WTC11 (cell line): ENCODE data around the gene SSBP2. TPM values are rescaled to one million over a fixed set of nuclear protein-coding genes. Genes with fewer than 3 reads are reported as not detected.

Source experiments
- ATAC-seq: fragments of 200-7000 bp; cut with Tn5 transposase; 2 replicates; pipeline ENCODE4 v1.10.0; 2021; ENCODE audit warnings: mild to moderate bottlenecking, moderate library complexity
- CTCF ChIA-PET: fragments of 300-600 bp; sonication (Branson Sonifier 250); formaldehyde crosslinking; loops from one replicate; lab custom pipeline; 2021; ENCODE audit warnings: antibody characterized with exemption; lab: Charles Lee
- POLR2A ChIA-PET: fragments of 350-600 bp; sonication (Branson Sonifier 250); formaldehyde crosslinking; loops from one replicate; lab custom pipeline; 2021; ENCODE audit warnings: antibody characterized with exemption; lab: Charles Lee
- DNase-seq: peaks from one replicate; pipeline ENCODE4 v3.0.0; 2021; ENCODE audit warnings: low spot score
- H3K27ac Mint-ChIP-seq: 2 replicates; pipeline ENCODE4 v1.8.0; 2021; ENCODE audit warnings: mixed read lengths
- H3K27me3 Mint-ChIP-seq: 2 replicates; pipeline ENCODE4 v1.8.0; 2021; ENCODE audit warnings: low read depth, mild to moderate bottlenecking, moderate library complexity, mixed read lengths
- H3K36me3 Mint-ChIP-seq: 2 replicates; pipeline ENCODE4 v1.8.0; 2021; ENCODE audit warnings: mixed read lengths
- H3K4me1 Mint-ChIP-seq: 2 replicates; pipeline ENCODE4 v1.8.0; 2022; ENCODE audit warnings: mixed read lengths
- H3K4me3 Mint-ChIP-seq: 2 replicates; pipeline ENCODE4 v1.8.0; 2021; ENCODE audit warnings: mild to moderate bottlenecking, moderate library complexity, mixed read lengths
- H3K9me3 Mint-ChIP-seq: 2 replicates; pipeline ENCODE4 v1.8.0; 2021; ENCODE audit warnings: mixed read lengths
- ATF1 ChIP-seq: sonication (generic); formaldehyde crosslinking; IDR thresholded peaks from 2 replicates; pipeline ENCODE4 v1.8.1; 2023; ENCODE audit warnings: mild to moderate bottlenecking, moderate library complexity, missing genetic modification reagents
- CBFB ChIP-seq: sonication (generic); formaldehyde crosslinking; IDR thresholded peaks from 2 replicates; pipeline ENCODE4 v1.8.1; 2022; ENCODE audit warnings: mild to moderate bottlenecking, low read depth, missing genetic modification reagents
- CREM ChIP-seq: sonication (generic); formaldehyde crosslinking; IDR thresholded peaks from 2 replicates; pipeline ENCODE4 v1.8.1; 2022; ENCODE audit warnings: mild to moderate bottlenecking, missing genetic modification reagents, moderate library complexity
- GABPB1 ChIP-seq: sonication (generic); formaldehyde crosslinking; IDR thresholded peaks from 2 replicates; pipeline ENCODE4 v1.8.1; 2023; ENCODE audit warnings: mild to moderate bottlenecking, missing genetic modification reagents
- GTF2I ChIP-seq: fragments of 250-450 bp; sonication (Bioruptor Pico); conservative IDR thresholded peaks from 2 replicates; pipeline ENCODE4 v1.4.0; 2021; ENCODE audit warnings: mild to moderate bottlenecking
- KAT7 ChIP-seq: sonication (generic); formaldehyde crosslinking; IDR thresholded peaks from 2 replicates; pipeline ENCODE4 v1.8.1; 2023; ENCODE audit warnings: missing genetic modification reagents, mild to moderate bottlenecking, borderline replicate concordance
- MYBL2 ChIP-seq: sonication (generic); formaldehyde crosslinking; IDR thresholded peaks from 2 replicates; pipeline ENCODE4 v1.8.1; 2023; ENCODE audit warnings: mild to moderate bottlenecking, moderate library complexity, missing genetic modification reagents
- NFATC4 ChIP-seq: fragments of 250-450 bp; sonication (Bioruptor Pico); IDR thresholded peaks from 2 replicates; pipeline ENCODE4 v1.9.0; 2021; ENCODE audit warnings: mild to moderate bottlenecking
- NR2C2 ChIP-seq: sonication (generic); formaldehyde crosslinking; IDR thresholded peaks from 2 replicates; pipeline ENCODE4 v1.8.0; 2022; ENCODE audit warnings: mild to moderate bottlenecking, missing genetic modification reagents
- NR3C1 ChIP-seq: sonication (generic); formaldehyde crosslinking; conservative IDR thresholded peaks from 2 replicates; pipeline ENCODE4 v1.8.1; 2023; ENCODE audit warnings: low read depth, mild to moderate bottlenecking, missing genetic modification reagents
- RORB ChIP-seq: fragments of 250-450 bp; sonication (Bioruptor Pico); IDR thresholded peaks from 2 replicates; pipeline ENCODE4 v1.9.0; 2021; ENCODE audit warnings: mild to moderate bottlenecking
- ZNF396 ChIP-seq: fragments of 250-450 bp; sonication (Bioruptor Pico); IDR thresholded peaks from 2 replicates; pipeline ENCODE4 v1.8.0; 2021; ENCODE audit warnings: mild to moderate bottlenecking, moderate library complexity, borderline replicate concordance
- ZNF416 ChIP-seq: fragments of 250-450 bp; sonication (Bioruptor Pico); IDR thresholded peaks from 2 replicates; pipeline ENCODE4 v1.9.0; 2021; ENCODE audit warnings: mild to moderate bottlenecking, inconsistent platforms
- total RNA-seq: library from RNA; stranded (reverse); gene quantifications from 3 replicates; pipeline ENCODE4 v1.2.3, GENCODE V29; 2021
- TF ChIP-seq, protein P1 (sequence below): sonication (generic); formaldehyde crosslinking; IDR thresholded peaks from 2 replicates; pipeline ENCODE4 v1.8.0; 2023; ENCODE audit warnings: missing genetic modification reagents
- TF ChIP-seq, protein P2 (sequence below): sonication (generic); formaldehyde crosslinking; IDR thresholded peaks from 2 replicates; pipeline ENCODE4 v1.8.1; 2022; ENCODE audit warnings: mild to moderate bottlenecking, missing genetic modification reagents, moderate library complexity, borderline replicate concordance
- TF ChIP-seq, protein P3 (sequence below): sonication (generic); formaldehyde crosslinking; IDR thresholded peaks from 2 replicates; pipeline ENCODE4 v1.8.1; 2022; ENCODE audit warnings: missing genetic modification reagents, borderline replicate concordance
- TF ChIP-seq, protein P4 (sequence below): sonication (generic); formaldehyde crosslinking; IDR thresholded peaks from 2 replicates; pipeline ENCODE4 v1.8.0; 2022; ENCODE audit warnings: mild to moderate bottlenecking, missing genetic modification reagents
- TF ChIP-seq, protein P5 (sequence below): fragments of 250-450 bp; sonication (Bioruptor Pico); IDR thresholded peaks from 2 replicates; pipeline ENCODE4 v1.9.0; 2021; ENCODE audit warnings: mild to moderate bottlenecking

The SSBP2 gene
- total RNA-seq, 1 experiment from 2014 or later, result 24.9 TPM

DNA sequence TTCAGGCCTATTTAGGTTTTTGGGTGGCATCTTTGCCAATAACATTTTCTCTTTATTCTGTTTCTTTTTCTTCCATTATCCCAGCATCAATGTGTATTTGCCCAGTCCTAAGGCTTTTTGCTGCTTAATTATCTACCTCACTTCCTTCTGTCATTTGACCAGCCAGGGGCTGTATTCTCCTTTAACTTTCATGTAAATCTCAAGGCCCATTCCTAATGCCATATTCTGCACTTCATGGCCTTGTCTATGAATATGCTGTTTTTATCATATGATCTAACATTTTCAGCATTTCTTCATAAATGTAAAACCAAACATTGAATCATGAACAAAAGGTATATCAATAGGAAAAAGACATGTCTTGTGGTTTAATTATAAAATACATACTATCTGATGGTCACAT lies 108.7 kb downstream of the SSBP2 start:
- DNase-seq (no peak), ATAC-seq (no peak)
- ChIA-PET CTCF (no interaction called here), POLR2A (no interaction called here)
- no peak overlapping the region for H3K4me3 Mint-ChIP-seq
- no peaks in the 10 kb centered on the region for H3K9me3 Mint-ChIP-seq
- TF ChIP-seq NR3C1 (CRISPR knock-in tag) (no peak), CBFB (CRISPR knock-in tag) (no peak), ATF1 (CRISPR knock-in tag) (no peak), GTF2I (CRISPR knock-in tag) (no peak), ZNF396 (CRISPR knock-in tag) (no peak), GABPB1 (CRISPR knock-in tag) (no peak), CREM (CRISPR knock-in tag) (no peak)
- TF ChIP-seq, protein P1, sequence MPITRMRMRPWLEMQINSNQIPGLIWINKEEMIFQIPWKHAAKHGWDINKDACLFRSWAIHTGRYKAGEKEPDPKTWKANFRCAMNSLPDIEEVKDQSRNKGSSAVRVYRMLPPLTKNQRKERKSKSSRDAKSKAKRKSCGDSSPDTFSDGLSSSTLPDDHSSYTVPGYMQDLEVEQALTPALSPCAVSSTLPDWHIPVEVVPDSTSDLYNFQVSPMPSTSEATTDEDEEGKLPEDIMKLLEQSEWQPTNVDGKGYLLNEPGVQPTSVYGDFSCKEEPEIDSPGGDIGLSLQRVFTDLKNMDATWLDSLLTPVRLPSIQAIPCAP, result no peak
- TF ChIP-seq, protein P2, sequence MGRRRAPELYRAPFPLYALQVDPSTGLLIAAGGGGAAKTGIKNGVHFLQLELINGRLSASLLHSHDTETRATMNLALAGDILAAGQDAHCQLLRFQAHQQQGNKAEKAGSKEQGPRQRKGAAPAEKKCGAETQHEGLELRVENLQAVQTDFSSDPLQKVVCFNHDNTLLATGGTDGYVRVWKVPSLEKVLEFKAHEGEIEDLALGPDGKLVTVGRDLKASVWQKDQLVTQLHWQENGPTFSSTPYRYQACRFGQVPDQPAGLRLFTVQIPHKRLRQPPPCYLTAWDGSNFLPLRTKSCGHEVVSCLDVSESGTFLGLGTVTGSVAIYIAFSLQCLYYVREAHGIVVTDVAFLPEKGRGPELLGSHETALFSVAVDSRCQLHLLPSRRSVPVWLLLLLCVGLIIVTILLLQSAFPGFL (CRISPR knock-in tag), result no peak
- H3K36me3 Mint-ChIP-seq, result no peaks in the 10 kb centered on the region
- no peaks in the 10 kb centered on the region for H3K27me3 Mint-ChIP-seq
- H3K27ac Mint-ChIP-seq, result no peak overlapping the region
- H3K4me1 Mint-ChIP-seq, result no peaks in the 10 kb centered on the region; the same call in 1 of the 2 replicates

DNA sequence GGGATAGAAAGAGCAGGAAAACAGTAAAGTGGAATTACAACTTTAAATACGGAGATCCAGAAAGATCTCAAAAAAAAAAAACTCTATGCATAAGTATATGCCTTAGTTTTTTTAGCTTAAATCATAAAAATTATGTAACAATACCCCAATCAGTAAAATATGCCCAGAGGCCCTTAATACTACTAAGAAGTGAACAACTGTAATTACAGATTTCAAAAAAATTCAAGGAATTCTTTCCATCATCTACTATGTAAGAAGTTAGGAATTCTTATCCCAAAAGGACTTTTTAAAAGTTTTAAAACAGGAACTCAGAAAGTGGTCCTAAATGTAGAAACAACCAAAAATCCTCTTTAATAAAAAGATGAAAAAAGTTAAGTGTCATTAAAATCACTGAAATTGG lies 111.3 kb downstream of the SSBP2 start:
- Mint-ChIP-seq H3K27me3 (no peaks in the 10 kb centered on the region), H3K27ac (no peak overlapping the region), H3K36me3 (no peaks in the 10 kb centered on the region), H3K9me3 (no peaks in the 10 kb centered on the region), H3K4me1 (no peaks in the 10 kb centered on the region; the same call in 1 of the 2 replicates), H3K4me3 (no peak overlapping the region)
- TF ChIP-seq, protein P3, sequence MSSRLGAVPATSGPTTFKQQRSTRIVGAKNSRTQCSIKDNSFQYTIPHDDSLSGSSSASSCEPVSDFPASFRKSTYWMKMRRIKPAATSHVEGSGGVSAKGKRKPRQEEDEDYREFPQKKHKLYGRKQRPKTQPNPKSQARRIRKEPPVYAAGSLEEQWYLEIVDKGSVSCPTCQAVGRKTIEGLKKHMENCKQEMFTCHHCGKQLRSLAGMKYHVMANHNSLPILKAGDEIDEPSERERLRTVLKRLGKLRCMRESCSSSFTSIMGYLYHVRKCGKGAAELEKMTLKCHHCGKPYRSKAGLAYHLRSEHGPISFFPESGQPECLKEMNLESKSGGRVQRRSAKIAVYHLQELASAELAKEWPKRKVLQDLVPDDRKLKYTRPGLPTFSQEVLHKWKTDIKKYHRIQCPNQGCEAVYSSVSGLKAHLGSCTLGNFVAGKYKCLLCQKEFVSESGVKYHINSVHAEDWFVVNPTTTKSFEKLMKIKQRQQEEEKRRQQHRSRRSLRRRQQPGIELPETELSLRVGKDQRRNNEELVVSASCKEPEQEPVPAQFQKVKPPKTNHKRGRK (CRISPR knock-in tag), result no peak
- no peak for TF ChIP-seq KAT7
- no peak for TF ChIP-seq RORB (CRISPR knock-in tag)
- no peak for TF ChIP-seq MYBL2 (CRISPR knock-in tag)
- TF ChIP-seq, protein P4, sequence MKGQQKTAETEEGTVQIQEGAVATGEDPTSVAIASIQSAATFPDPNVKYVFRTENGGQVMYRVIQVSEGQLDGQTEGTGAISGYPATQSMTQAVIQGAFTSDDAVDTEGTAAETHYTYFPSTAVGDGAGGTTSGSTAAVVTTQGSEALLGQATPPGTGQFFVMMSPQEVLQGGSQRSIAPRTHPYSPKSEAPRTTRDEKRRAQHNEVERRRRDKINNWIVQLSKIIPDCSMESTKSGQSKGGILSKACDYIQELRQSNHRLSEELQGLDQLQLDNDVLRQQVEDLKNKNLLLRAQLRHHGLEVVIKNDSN (CRISPR knock-in tag), result no peak
- no peak for TF ChIP-seq CREM (CRISPR knock-in tag)
- TF ChIP-seq, protein P5, sequence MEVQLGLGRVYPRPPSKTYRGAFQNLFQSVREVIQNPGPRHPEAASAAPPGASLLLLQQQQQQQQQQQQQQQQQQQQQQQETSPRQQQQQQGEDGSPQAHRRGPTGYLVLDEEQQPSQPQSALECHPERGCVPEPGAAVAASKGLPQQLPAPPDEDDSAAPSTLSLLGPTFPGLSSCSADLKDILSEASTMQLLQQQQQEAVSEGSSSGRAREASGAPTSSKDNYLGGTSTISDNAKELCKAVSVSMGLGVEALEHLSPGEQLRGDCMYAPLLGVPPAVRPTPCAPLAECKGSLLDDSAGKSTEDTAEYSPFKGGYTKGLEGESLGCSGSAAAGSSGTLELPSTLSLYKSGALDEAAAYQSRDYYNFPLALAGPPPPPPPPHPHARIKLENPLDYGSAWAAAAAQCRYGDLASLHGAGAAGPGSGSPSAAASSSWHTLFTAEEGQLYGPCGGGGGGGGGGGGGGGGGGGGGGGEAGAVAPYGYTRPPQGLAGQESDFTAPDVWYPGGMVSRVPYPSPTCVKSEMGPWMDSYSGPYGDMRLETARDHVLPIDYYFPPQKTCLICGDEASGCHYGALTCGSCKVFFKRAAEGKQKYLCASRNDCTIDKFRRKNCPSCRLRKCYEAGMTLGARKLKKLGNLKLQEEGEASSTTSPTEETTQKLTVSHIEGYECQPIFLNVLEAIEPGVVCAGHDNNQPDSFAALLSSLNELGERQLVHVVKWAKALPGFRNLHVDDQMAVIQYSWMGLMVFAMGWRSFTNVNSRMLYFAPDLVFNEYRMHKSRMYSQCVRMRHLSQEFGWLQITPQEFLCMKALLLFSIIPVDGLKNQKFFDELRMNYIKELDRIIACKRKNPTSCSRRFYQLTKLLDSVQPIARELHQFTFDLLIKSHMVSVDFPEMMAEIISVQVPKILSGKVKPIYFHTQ (CRISPR knock-in tag), result no peak
- TF ChIP-seq NR2C2 (CRISPR knock-in tag), result no peak
- TF ChIP-seq NFATC4 (CRISPR knock-in tag), result no peak
- TF ChIP-seq ZNF416, result no peak
- no peak for ATAC-seq
- POLR2A ChIA-PET, result no interaction called here
- CTCF ChIA-PET, result no interaction called here
- DNase-seq, result no peak
